GM13977 (cell line): ENCODE results near the gene GRIA2.
"Not testable (repeated sequence)": the region's sequence is repeated elsewhere in the genome, so short reads cannot be mapped to it uniquely, and the experiment has no call there.

ENCODE experiments used
- DNase-seq: peaks from one replicate; pipeline ENCODE4 v3.0.0; 2012; ENCODE audit warnings: low spot score
- CTCF ChIP-seq: IDR thresholded peaks from 2 replicates; pipeline ENCODE4 v1.5.1; 2012; ENCODE audit warnings: mild to moderate bottlenecking, control low read depth; ENCODE audit not compliant: insufficient read depth; ENCODE audit errors: extremely low read depth, missing control alignments
- in situ Hi-C: fragments of 300-500 bp; cut with MboI; formaldehyde crosslinking; loops from one replicate; pipeline ENCODE4 v1.12.0; 2022; ENCODE audit warnings: low sequenced_read_pairs, low pct_unique_long_range_greater_than_20kb, mixed read lengths, inconsistent platforms; ENCODE audit not compliant: unreplicated experiment

Gene GRIA2

GRCh38 chr4:157245351-157245750 is 24.8 kb downstream of the GRIA2 start:
- in situ Hi-C loops, result no loop called here
- no peak for DNase-seq
- no peak for TF ChIP-seq CTCF

- in situ Hi-C loops, result no loop called here
- no peak for DNase-seq
- TF ChIP-seq CTCF, result no peak
Measured at GRCh38 chr4:157246964-157247363, 26.4 kb downstream of the GRIA2 start.

GRCh38 chr4:157258165-157258564 is 37.6 kb downstream of the GRIA2 start:
- DNase-seq, in situ Hi-C loops: not testable (repeated sequence)

GRCh38 chr4:157265281-157265680 is 44.8 kb downstream of the GRIA2 start:
- TF ChIP-seq CTCF, result no peak
- in situ Hi-C loops, result no loop called here
- no peak for DNase-seq

- no peak for DNase-seq
- no peak for TF ChIP-seq CTCF
- in situ Hi-C loops, result no loop called here
Measured at GRCh38 chr4:157270108-157270507, 49.6 kb downstream of the GRIA2 start.

GRCh38 chr4:157270552-157270951 is 50.0 kb downstream of the GRIA2 start:
- TF ChIP-seq CTCF, result no peak
- DNase-seq, result no peak
- in situ Hi-C loops, result no loop called here

- TF ChIP-seq CTCF, result no peak
- in situ Hi-C loops, result no loop called here
- DNase-seq, result no peak
Measured at GRCh38 chr4:157271166-157271869, 50.8 kb downstream of the GRIA2 start.
